Activated CD4-positive, alpha-beta T cell treated with anti-CD3 and anti-CD28 coated beads, Interleukin-10, Interleukin-2, amounts not matched to agents 100 ng/mL and 50 ng/mL, durations not matched to agents 16 hours and 8 hours (primary cell): Measurements from ENCODE around the gene TEX11.
A peak's percentile ranks its signal among the peaks of the same experiment; 100 is the strongest.
"Not testable (repeated sequence)": the region's sequence is repeated elsewhere in the genome, so short reads cannot be mapped to it uniquely, and the experiment has no call there.

Experiments
- DNase-seq: peaks from one replicate; pipeline ENCODE4 v3.0.0-alpha.2; 2020

The TEX11 gene

GRCh38 chrX:70754169-70754848 lies 154.2 kb downstream of the TEX11 start:
- DNase-seq: peak; percentile 60

GRCh38 chrX:70733774-70734173 lies 174.7 kb downstream of the TEX11 start:
- DNase-seq: not testable (repeated sequence)

- DNase-seq: not testable (repeated sequence)
Observed at GRCh38 chrX:70727961-70728360, 180.6 kb downstream of the TEX11 start.

GRCh38 chrX:70720721-70721120 lies 187.8 kb downstream of the TEX11 start:
- no peak for DNase-seq

GRCh38 chrX:70711336-70711735 lies 197.2 kb downstream of the TEX11 start:
- DNase-seq: not testable (repeated sequence)

GRCh38 chrX:70694339-70695122 lies 214.0 kb downstream of the TEX11 start:
- peak; percentile 8 for DNase-seq

- not testable (repeated sequence) for DNase-seq
Observed at GRCh38 chrX:70679455-70679854, 229.1 kb downstream of the TEX11 start.

- DNase-seq: peak; percentile 43
Observed at GRCh38 chrX:70675284-70675683, 233.2 kb downstream of the TEX11 start.

GRCh38 chrX:70672326-70672725 lies 236.2 kb downstream of the TEX11 start:
- peak; percentile 46 for DNase-seq

- DNase-seq: no peak
Observed at GRCh38 chrX:70669120-70669519, 239.4 kb downstream of the TEX11 start.

GRCh38 chrX:70664726-70665125 lies 243.8 kb downstream of the TEX11 start:
- DNase-seq: peak; percentile 42

- not testable (repeated sequence) for DNase-seq
Observed at GRCh38 chrX:70661124-70661523, 247.4 kb downstream of the TEX11 start.

GRCh38 chrX:70657546-70657945 lies 251.0 kb downstream of the TEX11 start:
- DNase-seq: not testable (repeated sequence)

GRCh38 chrX:70656304-70656703 lies 252.2 kb downstream of the TEX11 start:
- peak; percentile 34 for DNase-seq

GRCh38 chrX:70647910-70648309 lies 260.6 kb downstream of the TEX11 start:
- not testable (repeated sequence) for DNase-seq

- no peak for DNase-seq
Observed at GRCh38 chrX:70636218-70636617, 272.3 kb downstream of the TEX11 start.

GRCh38 chrX:70635669-70636068 lies 272.8 kb downstream of the TEX11 start:
- no peak for DNase-seq

GRCh38 chrX:70635227-70635626 lies 273.3 kb downstream of the TEX11 start:
- DNase-seq: no peak

GRCh38 chrX:70621743-70622142 lies 286.8 kb downstream of the TEX11 start:
- no peak for DNase-seq

GRCh38 chrX:70618467-70618866 lies 290.0 kb downstream of the TEX11 start:
- DNase-seq: no peak

- no peak for DNase-seq
Observed at GRCh38 chrX:70613295-70613694, 295.2 kb downstream of the TEX11 start.

- no peak for DNase-seq
Observed at GRCh38 chrX:70605352-70605751, 303.2 kb downstream of the TEX11 start.

GRCh38 chrX:70592091-70592490 lies 316.4 kb downstream of the TEX11 start:
- peak; percentile 52 for DNase-seq

- not testable (repeated sequence) for DNase-seq
Observed at GRCh38 chrX:70587158-70587557, 321.4 kb downstream of the TEX11 start.
